Fibroblast of gingiva (primary cell): ENCODE measurements around the gene UBR2.
"Not testable (repeated sequence)": the region's sequence is repeated elsewhere in the genome, so short reads cannot be mapped to it uniquely, and the experiment has no call there.

ENCODE experiments used
- DNase-seq: peaks from one replicate; pipeline ENCODE4 v3.0.0-alpha.2; 2011; ENCODE audit warnings: low read depth

The UBR2 gene

DNA sequence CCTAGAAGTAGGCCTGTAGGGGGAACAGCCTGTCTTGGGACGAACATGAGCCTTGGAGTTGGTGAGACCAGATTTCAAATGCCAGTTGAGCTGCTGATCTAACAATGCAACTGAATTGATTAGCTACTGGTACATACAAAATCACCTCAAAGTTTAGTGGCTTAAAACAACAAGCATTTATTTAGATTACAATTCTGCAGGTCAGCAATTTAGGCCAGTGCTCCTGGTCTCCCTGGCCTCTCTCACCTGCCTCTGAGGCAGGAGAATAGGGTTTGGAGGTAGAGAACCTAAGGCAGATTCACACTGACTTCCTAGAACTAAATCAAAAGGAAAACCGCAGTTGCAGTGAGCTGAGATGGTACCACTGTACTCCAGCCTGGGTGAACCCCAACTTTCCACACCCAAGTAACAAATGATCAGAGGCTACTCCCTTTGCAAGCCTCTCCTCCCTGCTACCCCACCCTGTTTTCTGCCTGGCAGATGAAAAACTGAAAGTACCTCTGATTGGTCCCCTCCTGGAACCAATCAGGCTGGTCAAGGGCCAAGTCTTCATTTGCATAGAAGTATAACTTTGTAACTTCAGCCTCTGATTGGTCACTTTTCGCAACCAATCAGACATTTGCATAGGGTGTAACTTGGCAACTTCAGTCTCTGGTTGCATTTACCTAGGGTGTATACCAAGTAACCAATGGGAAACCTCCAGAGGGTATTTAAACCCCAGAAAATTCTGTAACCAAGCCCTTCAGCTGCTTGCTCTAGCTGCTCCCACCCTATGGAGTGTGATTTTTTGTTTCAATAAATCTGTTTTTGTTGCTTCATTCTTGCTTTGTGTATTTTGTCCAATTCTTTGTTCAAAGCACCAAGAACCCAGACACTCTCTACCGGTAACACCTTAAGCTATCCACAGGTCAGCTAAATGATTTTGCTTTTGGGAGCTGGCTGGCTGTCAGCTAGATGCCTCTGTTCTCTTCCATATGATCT, 8.1 kb upstream of the UBR2 start:
- DNase-seq: peak; percentile 8

- DNase-seq: no peak
Measured at GRCh38 chr6:42556462-42556861, 7.4 kb upstream of the UBR2 start.

- DNase-seq: not testable (repeated sequence)
Measured at GRCh38 chr6:42559276-42559675, 4.6 kb upstream of the UBR2 start.

DNA sequence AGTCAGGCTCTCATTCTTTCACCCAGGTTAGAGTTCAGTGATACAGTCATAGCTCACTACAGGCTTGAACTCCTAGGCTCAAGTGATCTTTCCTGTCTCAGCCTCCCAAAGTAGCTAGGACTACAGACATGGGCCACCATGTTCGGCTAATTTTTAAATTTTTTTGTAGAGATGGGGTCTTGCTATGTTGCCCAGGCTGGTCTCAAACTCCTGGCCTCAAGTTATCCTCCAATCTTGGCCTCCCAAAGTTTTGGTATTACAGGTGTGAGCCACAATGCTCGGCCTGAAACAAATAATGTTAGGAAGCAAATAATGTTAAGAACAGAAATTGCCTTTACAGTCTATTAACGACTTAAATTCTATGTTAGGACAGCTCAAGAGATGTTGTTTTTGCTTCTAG, 1.8 kb upstream of the UBR2 start:
- DNase-seq: no peak

DNA sequence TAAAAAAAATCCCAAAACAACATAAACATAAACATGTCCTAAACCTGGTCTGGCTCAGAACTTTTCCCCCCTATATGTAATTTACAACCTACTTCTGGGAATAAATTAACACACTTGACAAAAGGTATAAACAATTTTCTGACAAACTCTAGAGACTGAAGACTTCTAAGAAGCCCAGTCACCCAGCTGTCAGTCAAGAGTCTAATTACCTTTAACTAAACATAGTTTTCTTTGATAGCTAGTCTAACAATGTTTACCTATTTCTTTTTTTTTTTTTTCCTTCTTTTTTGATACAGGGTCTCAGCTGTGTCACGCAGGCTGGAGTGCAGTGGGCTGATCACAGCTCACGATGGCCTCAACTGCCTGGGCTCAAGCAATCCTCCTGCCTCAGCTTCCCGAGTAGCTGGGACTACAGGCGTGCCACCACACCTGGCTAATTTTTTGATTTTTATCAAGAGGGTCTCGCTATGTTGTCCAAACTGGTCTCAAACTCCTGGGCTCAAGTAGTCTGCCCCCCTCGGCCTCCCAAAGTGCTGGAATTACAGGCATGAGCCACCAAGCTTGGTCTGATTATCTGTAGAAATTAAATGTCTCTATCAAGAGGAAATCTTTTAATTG, 932 bp upstream of the UBR2 start:
- no peak for DNase-seq

- DNase-seq: no peak
Measured at GRCh38 chr6:42564506-42564825, 637 bp downstream of the UBR2 start.

GRCh38 chr6:42565823-42566613, 2.2 kb downstream of the UBR2 start:
- peak; percentile 3 for DNase-seq

GRCh38 chr6:42566614-42567208, 2.9 kb downstream of the UBR2 start:
- DNase-seq: no peak

DNA sequence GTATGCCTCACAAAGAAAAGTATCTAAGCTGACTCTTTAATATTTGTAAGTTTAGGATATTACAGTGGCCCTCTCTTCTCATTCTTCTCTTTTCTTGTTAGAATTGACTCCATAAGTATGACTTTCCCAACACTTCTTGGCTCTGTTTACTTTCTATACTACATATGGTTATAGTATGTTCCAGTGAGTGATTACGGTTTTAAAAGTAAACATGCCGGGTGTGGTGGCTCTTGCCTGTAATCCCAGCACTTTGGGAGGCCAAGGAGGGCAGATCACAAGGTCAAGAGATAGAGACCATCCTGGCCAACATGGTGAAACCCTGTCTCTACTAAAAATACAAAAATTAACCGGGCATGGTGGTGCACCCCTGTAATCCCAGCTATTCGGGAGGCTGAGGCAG, 3.4 kb downstream of the UBR2 start:
- DNase-seq: not testable (repeated sequence)

DNA sequence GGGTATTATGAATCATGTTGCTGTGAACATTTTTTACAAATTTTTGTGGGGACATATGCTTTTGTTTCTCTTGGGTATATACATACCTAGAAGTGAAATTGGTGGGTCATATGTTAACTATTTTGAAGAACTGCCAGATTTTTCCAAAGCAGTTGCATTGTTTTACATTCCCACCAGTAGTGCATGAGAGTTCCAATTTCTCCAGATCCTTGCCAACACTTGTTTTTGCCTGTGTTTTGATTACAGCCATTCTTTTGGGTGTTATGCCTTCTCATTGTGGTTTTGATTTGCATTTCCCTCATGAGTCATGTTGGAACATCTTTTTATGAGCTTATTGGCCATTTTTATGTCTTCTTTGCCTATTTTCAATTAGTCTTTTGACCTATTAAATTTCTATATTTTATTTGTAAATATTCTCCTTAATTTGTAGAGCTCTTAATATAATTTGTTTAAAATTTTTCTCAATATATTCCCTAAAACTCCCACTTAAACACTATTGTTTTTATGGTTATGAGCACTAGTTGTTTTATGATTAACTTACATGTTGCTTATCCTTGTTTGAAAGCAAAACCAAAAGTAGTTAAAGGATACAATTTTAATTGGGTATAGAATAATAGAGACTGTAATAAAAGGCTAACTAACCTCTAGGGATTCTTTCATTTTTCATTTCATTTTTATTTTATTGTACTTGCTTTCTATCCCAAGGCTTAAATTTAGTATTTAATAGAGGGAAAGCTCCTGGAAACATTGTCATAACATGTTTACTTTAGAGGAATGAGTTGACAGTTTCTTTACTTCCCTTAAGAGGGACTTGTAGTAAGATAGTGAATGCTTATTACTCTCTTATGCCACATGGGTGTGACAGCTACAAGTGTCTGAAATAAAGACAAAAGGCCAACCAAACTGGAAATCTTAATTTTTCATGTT, 5.5 kb downstream of the UBR2 start:
- peak; percentile 91 for DNase-seq

DNA sequence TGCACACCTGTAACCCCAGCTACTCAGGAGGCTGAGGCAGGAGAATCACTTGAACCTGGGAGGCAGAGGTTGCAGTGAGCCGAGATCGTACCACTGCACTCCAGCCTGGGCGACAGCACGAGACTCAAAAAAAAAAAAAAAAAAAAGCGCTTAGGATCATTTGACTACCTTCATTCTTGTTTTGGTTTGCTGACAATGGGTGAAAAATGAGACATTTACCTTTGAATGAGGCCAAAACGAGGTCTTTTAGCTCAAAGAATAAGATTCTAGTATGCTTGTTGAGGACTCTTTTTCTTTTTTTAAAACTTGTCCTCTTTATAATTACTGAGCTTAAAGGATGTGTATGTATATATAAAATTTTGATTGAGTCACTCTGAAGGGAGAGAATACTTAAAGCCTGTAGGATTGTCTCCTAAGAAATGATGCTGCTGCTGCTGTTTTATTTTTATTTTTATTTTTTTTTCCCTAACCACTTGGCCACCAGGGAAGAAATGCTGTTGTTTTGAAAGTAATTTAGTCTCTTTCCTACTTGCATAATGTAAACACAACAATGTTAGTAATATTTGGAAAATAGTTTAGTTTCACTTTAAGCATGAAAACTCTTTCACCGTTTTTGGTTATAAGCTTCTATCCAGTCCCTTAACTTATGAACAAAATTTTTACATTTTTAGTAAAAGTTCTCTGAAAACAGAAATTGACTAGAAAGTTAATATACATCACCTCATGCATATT, 7.9 kb downstream of the UBR2 start:
- peak; percentile 21 for DNase-seq

GRCh38 chr6:42572523-42572922, 8.7 kb downstream of the UBR2 start:
- DNase-seq: peak; percentile 2

DNA sequence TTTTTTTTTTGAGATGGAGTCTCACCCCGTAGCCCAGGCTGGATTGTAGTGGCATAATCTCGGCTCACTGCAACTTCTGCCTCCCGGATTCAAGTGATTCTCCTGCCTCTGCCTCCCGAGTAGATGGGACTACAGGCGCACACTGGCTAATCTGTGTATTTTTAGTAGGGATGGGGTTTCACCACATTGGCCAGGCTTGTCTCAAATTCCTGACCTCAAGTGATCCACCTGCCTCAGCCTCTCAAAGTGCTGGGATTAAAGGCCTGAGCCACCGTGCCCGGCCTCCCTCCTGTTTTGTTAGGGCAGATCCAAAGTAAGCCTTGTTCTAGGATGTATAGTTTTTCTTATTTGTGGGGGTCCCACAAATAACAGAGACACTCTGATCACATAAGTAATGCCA, 12.7 kb downstream of the UBR2 start:
- DNase-seq: not testable (repeated sequence)

- DNase-seq: no peak
Measured at GRCh38 chr6:42598300-42598699, 34.5 kb downstream of the UBR2 start.

GRCh38 chr6:42599558-42599957, 35.7 kb downstream of the UBR2 start:
- no peak for DNase-seq

GRCh38 chr6:42604150-42604549, 40.3 kb downstream of the UBR2 start:
- no peak for DNase-seq

GRCh38 chr6:42604699-42605098, 40.9 kb downstream of the UBR2 start:
- DNase-seq: not testable (repeated sequence)

DNA sequence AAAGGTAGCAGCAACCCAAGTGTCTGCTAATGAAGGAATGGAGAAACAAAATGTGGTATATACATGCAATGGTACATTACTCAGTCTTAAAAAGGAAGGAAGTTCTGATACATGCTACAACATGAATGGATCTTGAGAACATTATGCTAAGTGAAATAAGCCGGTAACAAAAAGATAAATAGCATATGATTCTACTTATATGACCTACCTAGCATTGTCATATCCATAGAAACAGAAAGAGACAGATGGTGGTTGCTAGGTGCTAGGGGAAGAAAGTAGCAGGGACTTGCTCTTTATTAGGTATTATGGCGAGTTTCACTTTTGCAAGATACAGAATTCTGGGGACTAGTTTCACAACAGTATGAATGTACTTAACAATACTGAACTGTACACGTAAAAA, 46.6 kb downstream of the UBR2 start:
- no peak for DNase-seq

DNA sequence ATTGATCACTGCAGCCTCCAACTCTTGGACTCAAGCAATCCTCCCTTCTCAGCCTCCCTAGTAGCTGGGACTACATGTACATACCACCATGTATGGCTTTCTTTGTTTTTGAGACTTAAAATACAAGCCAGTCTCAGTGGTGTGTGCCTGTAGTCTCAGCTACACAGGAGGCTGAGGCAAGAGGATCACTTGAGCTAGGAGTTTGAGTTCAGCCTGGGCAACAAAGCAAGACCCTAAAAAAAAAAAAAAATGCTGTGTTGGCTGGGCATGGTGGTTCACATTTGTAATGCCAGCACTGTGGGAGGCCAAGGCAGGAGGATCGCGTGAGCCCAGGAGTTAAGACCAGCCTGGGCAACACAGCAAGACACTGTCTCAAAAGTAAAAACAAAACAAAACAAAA, 51.7 kb downstream of the UBR2 start:
- DNase-seq: no peak

- peak; percentile 42 for DNase-seq
Measured at GRCh38 chr6:42616716-42617115, 52.9 kb downstream of the UBR2 start.

- DNase-seq: no peak
Measured at GRCh38 chr6:42618105-42618504, 54.3 kb downstream of the UBR2 start.
